HFF-Myc (cell line): Measurements from ENCODE around the gene UGCG.

Experiments used
- DNase-seq: peaks from one replicate; pipeline ENCODE4 v3.0.0-alpha.2; 2011; ENCODE audit warnings: low read depth; ENCODE audit errors: extremely low read depth
- H3K4me3 ChIP-seq: replicated peaks from 2 replicates; pipeline ENCODE4 v1.5.1; 2011; ENCODE audit warnings: low read depth, mild to moderate bottlenecking, control low read depth, low read length
- CTCF ChIP-seq: IDR thresholded peaks from 2 replicates; pipeline ENCODE4 v1.5.1; 2012; ENCODE audit warnings: mild to moderate bottlenecking, low read depth, low read length, control low read depth; ENCODE audit errors: missing control alignments

Gene UGCG

GRCh38 chr9:111860443-111860842 lies 36.2 kb upstream of the UGCG start:
- no peak overlapping the region for H3K4me3 ChIP-seq
- no peak for TF ChIP-seq CTCF
- DNase-seq, result no peak

- no peak overlapping the region for H3K4me3 ChIP-seq
- DNase-seq, result no peak
- no peak for TF ChIP-seq CTCF
Observed at GRCh38 chr9:111863636-111864035, 33.0 kb upstream of the UGCG start.

GRCh38 chr9:111866976-111867375 lies 29.6 kb upstream of the UGCG start:
- TF ChIP-seq CTCF, result no peak
- DNase-seq, result peak; percentile 42
- no peak overlapping the region for H3K4me3 ChIP-seq

- DNase-seq, result no peak
- no peak overlapping the region for H3K4me3 ChIP-seq
- no peak for TF ChIP-seq CTCF
Observed at GRCh38 chr9:111868475-111868874, 28.1 kb upstream of the UGCG start.

- no peak for DNase-seq
- no peak for TF ChIP-seq CTCF
- no peak overlapping the region for H3K4me3 ChIP-seq
Observed at GRCh38 chr9:111870774-111871498, 25.7 kb upstream of the UGCG start.

GRCh38 chr9:111871499-111871855 lies 25.1 kb upstream of the UGCG start:
- no peak for DNase-seq
- no peak for TF ChIP-seq CTCF
- H3K4me3 ChIP-seq, result no peak overlapping the region

GRCh38 chr9:111872886-111873285 lies 23.7 kb upstream of the UGCG start:
- no peak for DNase-seq
- TF ChIP-seq CTCF, result no peak

More at GRCh38 chr9:111872886-111873285, 23.7 kb upstream of the UGCG start:
- H3K4me3 ChIP-seq, result no peak overlapping the region
